PC-3 (cell line): ENCODE results near the gene ANKS6. TPM values are rescaled to one million over a fixed set of nuclear protein-coding genes. Genes with fewer than 3 reads are reported as not detected.

ENCODE experiments used
- ATAC-seq: fragments of 200-7000 bp; cut with Tn5 transposase; 2 replicates; pipeline ENCODE4 v1.9.1; 2020; ENCODE audit warnings: mild to moderate bottlenecking, moderate library complexity
- BruUV-seq: library from RNA; stranded (reverse); fragments of 400-500 nt; replicated peaks from 2 replicates; lab custom pipeline; 2021; lab: Mats Ljungman, UMichigan
- CTCF ChIA-PET: fragments of 300-600 bp; sonication (Branson Sonifier 250); formaldehyde crosslinking; loops from one replicate; lab custom pipeline; 2022; ENCODE audit warnings: antibody characterized with exemption; lab: Charles Lee
- POLR2A ChIA-PET: fragments of 300-600 bp; sonication (Branson Sonifier 250); formaldehyde crosslinking; loops from one replicate; lab custom pipeline; 2022; ENCODE audit warnings: antibody characterized with exemption; ENCODE audit not compliant: unreplicated experiment; lab: Charles Lee
- DNase-seq: peaks from one replicate; pipeline ENCODE4 v3.0.0-alpha.2; 2015
- H2AFZ ChIP-seq: fragments of 300-600 bp; sonication (generic); 2 replicates; pipeline ENCODE4 v1.6.0; 2016; ENCODE audit warnings: antibody characterized with exemption, low read length
- H3F3A ChIP-seq: fragments of 300-600 bp; sonication (generic); one replicate; pipeline ENCODE4 v1.6.0; 2017; ENCODE audit warnings: antibody characterized with exemption, low read length, control low read depth, mild to moderate bottlenecking; ENCODE audit not compliant: unreplicated experiment
- H3K27ac ChIP-seq: fragments of 300-600 bp; sonication (generic); 2 replicates; pipeline ENCODE4 v1.5.1; 2016; ENCODE audit warnings: mild to moderate bottlenecking, low read length
- H3K27me3 ChIP-seq: fragments of 300-600 bp; sonication (generic); 2 replicates; pipeline ENCODE4 v1.6.1; 2016; ENCODE audit warnings: low read length, mixed read lengths
- H3K36me3 ChIP-seq: fragments of 300-600 bp; sonication (generic); 2 replicates; pipeline ENCODE4 v1.6.1; 2016; ENCODE audit warnings: low read depth, mixed run types, low read length, mixed read lengths
- H3K4me1 ChIP-seq: fragments of 300-600 bp; sonication (generic); 2 replicates; pipeline ENCODE4 v1.5.1; 2016; ENCODE audit warnings: low read length; ENCODE audit not compliant: insufficient read depth
- H3K4me2 ChIP-seq: fragments of 300-600 bp; sonication (generic); 2 replicates; pipeline ENCODE4 v1.6.0; 2016; ENCODE audit warnings: low read length
- H3K4me3 ChIP-seq: fragments of 300-600 bp; sonication (generic); 2 replicates; pipeline ENCODE4 v1.5.1; 2016; ENCODE audit warnings: mild to moderate bottlenecking, low read length, mixed read lengths
- H3K79me2 ChIP-seq: fragments of 300-600 bp; sonication (generic); 2 replicates; pipeline ENCODE4 v1.6.1; 2017; ENCODE audit warnings: low read length, mixed read lengths
- H3K9ac ChIP-seq: fragments of 300-600 bp; sonication (generic); 2 replicates; pipeline ENCODE4 v1.6.0; 2016; ENCODE audit warnings: mild to moderate bottlenecking, low read length
- H3K9me2 ChIP-seq: fragments of 300-600 bp; sonication (generic); replicated peaks from 2 replicates; pipeline ENCODE4 v1.6.1; 2016; ENCODE audit warnings: mixed run types, low read length, mixed read lengths
- H3K9me3 ChIP-seq: fragments of 300-600 bp; sonication (generic); 2 replicates; pipeline ENCODE4 v1.6.1; 2016; ENCODE audit warnings: low read length, mixed read lengths
- H4K20me1 ChIP-seq: fragments of 300-600 bp; sonication (generic); 2 replicates; pipeline ENCODE4 v1.6.1; 2016; ENCODE audit warnings: low read length, mixed read lengths
- CTCF ChIP-seq: fragments of 300-600 bp; sonication (generic); conservative IDR thresholded peaks from 2 replicates; pipeline ENCODE4 v1.5.1; 2017; ENCODE audit warnings: antibody characterized with exemption, low read depth, mild to moderate bottlenecking, low read length
- EZH2 ChIP-seq: fragments of 300-600 bp; sonication (generic); IDR thresholded peaks from one replicate; pipeline ENCODE4 v1.6.1; 2017; ENCODE audit warnings: antibody characterized with exemption, mild to moderate bottlenecking, low read length; ENCODE audit not compliant: unreplicated experiment
- EZH2phosphoT487 ChIP-seq: fragments of 300-600 bp; sonication (generic); IDR thresholded peaks from 2 replicates; pipeline ENCODE4 v1.6.1; 2018; ENCODE audit warnings: mild to moderate bottlenecking, antibody characterized with exemption, low read length, borderline replicate concordance
- intact Hi-C: fragments of 100-400 bp; cut with micrococcal nuclease; formaldehyde crosslinking; loops from 2 replicates; pipeline ENCODE4 v1.9.0; 2023
- total RNA-seq: library from RNA; depleted of rRNA; stranded (reverse); fragments of >200 nt; gene quantifications from 2 replicates; pipeline ENCODE4 v1.2.3, GENCODE V29; 2014

The ANKS6 gene
- total RNA-seq, 1 experiment from 2014 or later, result 39.7 TPM

- H3K27ac ChIP-seq, result no peak overlapping the region
- TF ChIP-seq EZH2phosphoT487 (no peak), CTCF (no peak), EZH2 (no peak)
- no peak overlapping the region for H3K9ac ChIP-seq
- no peak for DNase-seq
- no peak overlapping the region for H3K4me2 ChIP-seq
- no peak for ATAC-seq
- H3K4me1 ChIP-seq, result peaks cover 23% of the 10 kb centered on the region
- CTCF ChIA-PET, result no interaction called here
- no peaks in the 10 kb centered on the region for H4K20me1 ChIP-seq
- H3K79me2 ChIP-seq, result peaks cover 40% of the 10 kb centered on the region
- no peaks in the 10 kb centered on the region for H3F3A ChIP-seq
- H3K9me2 ChIP-seq, result no peaks in the 10 kb centered on the region
- peaks cover 8% of the 10 kb centered on the region; the same call in 1 of the 2 replicates for H3K36me3 ChIP-seq
- intact Hi-C loops, result no loop called here
- H3K4me3 ChIP-seq, result no peak overlapping the region
- no peaks in the 10 kb centered on the region for H3K9me3 ChIP-seq
- H3K27me3 ChIP-seq, result no peaks in the 10 kb centered on the region
- no peak overlapping the region for H2AFZ ChIP-seq
- POLR2A ChIA-PET, result no interaction called here
- no TSS peak for BruUV-seq
Measured at GRCh38 chr9:98789483-98790133, 6.7 kb downstream of the ANKS6 start.

GRCh38 chr9:98787766-98788335 is 8.5 kb downstream of the ANKS6 start:
- BruUV-seq, result no TSS peak
- Histone ChIP-seq H3K36me3 (peaks cover 8% of the 10 kb centered on the region; the same call in 1 of the 2 replicates), H3K9ac (no peak overlapping the region), H3K27me3 (no peaks in the 10 kb centered on the region), H4K20me1 (no peaks in the 10 kb centered on the region), H3K4me1 (peaks cover 21% of the 10 kb centered on the region), H3K4me2 (no peak overlapping the region), H3K79me2 (peaks cover 31% of the 10 kb centered on the region), H2AFZ (no peak overlapping the region), H3K27ac (no peak overlapping the region), H3K9me3 (no peaks in the 10 kb centered on the region), H3F3A (no peaks in the 10 kb centered on the region), H3K9me2 (no peaks in the 10 kb centered on the region), H3K4me3 (no peak overlapping the region)
- ATAC-seq (no peak), DNase-seq (no peak)
- intact Hi-C loops, result no loop called here
- ChIA-PET CTCF (no interaction called here), POLR2A (no interaction called here)
- no peak for TF ChIP-seq CTCF
- no peak for TF ChIP-seq EZH2
- no peak for TF ChIP-seq EZH2phosphoT487

GRCh38 chr9:98786750-98787510 is 9.4 kb downstream of the ANKS6 start:
- Histone ChIP-seq H3K36me3 (peaks cover 8% of the 10 kb centered on the region; the same call in 1 of the 2 replicates), H3K9me2 (no peaks in the 10 kb centered on the region), H3K4me1 (peaks cover 26% of the 10 kb centered on the region), H2AFZ (no peak overlapping the region), H3K4me2 (no peak overlapping the region), H3K4me3 (no peak overlapping the region), H4K20me1 (no peaks in the 10 kb centered on the region), H3K27me3 (no peaks in the 10 kb centered on the region), H3K27ac (no peak overlapping the region), H3K9me3 (no peaks in the 10 kb centered on the region), H3K79me2 (peaks cover 22% of the 10 kb centered on the region), H3K9ac (no peak overlapping the region), H3F3A (no peaks in the 10 kb centered on the region)
- intact Hi-C loops, result no loop called here
- POLR2A ChIA-PET, result no interaction called here
- ATAC-seq (no peak), DNase-seq (no peak)
- TF ChIP-seq EZH2 (no peak), CTCF (no peak), EZH2phosphoT487 (no peak)
- CTCF ChIA-PET, result no interaction called here
- no TSS peak for BruUV-seq
